Fibroblast of mammary gland (primary cell): Measurements from ENCODE around the gene DPP4.

Experiments
- DNase-seq: peaks from one replicate; pipeline ENCODE4 v3.0.0-alpha.2; 2010; ENCODE audit warnings: low read depth
- H3K4me3 ChIP-seq: 2 replicates; pipeline ENCODE4 v1.5.1; 2011; ENCODE audit warnings: low read depth, mild to moderate bottlenecking, low read length, moderate library complexity; ENCODE audit not compliant: control insufficient read depth
- CTCF ChIP-seq: conservative IDR thresholded peaks from 2 replicates; pipeline ENCODE4 v1.5.1; 2011; ENCODE audit warnings: low read depth, low read length, inconsistent platforms; ENCODE audit not compliant: control insufficient read depth, insufficient read depth

DPP4 gene

GRCh38 chr2:161974461-161974860 is 99.6 kb downstream of the DPP4 start:
- TF ChIP-seq CTCF = no peak
- no peak overlapping the region for H3K4me3 ChIP-seq
- DNase-seq = no peak

GRCh38 chr2:161972866-161973265 is 101.1 kb downstream of the DPP4 start:
- DNase-seq = no peak
- no peak overlapping the region for H3K4me3 ChIP-seq
- no peak for TF ChIP-seq CTCF

GRCh38 chr2:161972232-161972631 is 101.8 kb downstream of the DPP4 start:
- H3K4me3 ChIP-seq = no peak overlapping the region
- TF ChIP-seq CTCF = no peak
- DNase-seq = no peak

GRCh38 chr2:161971551-161971950 is 102.5 kb downstream of the DPP4 start:
- TF ChIP-seq CTCF = no peak
- no peak overlapping the region for H3K4me3 ChIP-seq
- DNase-seq = no peak

GRCh38 chr2:161969159-161969558 is 104.9 kb downstream of the DPP4 start:
- H3K4me3 ChIP-seq = no peak overlapping the region
- no peak for DNase-seq
- no peak for TF ChIP-seq CTCF

GRCh38 chr2:161965994-161966393 is 108.0 kb downstream of the DPP4 start:
- TF ChIP-seq CTCF = no peak
- peak; percentile 93 for DNase-seq
- no peak overlapping the region for H3K4me3 ChIP-seq

GRCh38 chr2:161964160-161964559 is 109.9 kb downstream of the DPP4 start:
- H3K4me3 ChIP-seq = no peak overlapping the region
- TF ChIP-seq CTCF = no peak
- no peak for DNase-seq
